ENCODE results near the gene PGD. TPM values are rescaled to one million over a fixed set of nuclear protein-coding genes. Genes with fewer than 3 reads are reported as not detected.

The PGD gene
- total RNA-seq, 1 experiment from 2014 or later, result 162 TPM

DNA sequence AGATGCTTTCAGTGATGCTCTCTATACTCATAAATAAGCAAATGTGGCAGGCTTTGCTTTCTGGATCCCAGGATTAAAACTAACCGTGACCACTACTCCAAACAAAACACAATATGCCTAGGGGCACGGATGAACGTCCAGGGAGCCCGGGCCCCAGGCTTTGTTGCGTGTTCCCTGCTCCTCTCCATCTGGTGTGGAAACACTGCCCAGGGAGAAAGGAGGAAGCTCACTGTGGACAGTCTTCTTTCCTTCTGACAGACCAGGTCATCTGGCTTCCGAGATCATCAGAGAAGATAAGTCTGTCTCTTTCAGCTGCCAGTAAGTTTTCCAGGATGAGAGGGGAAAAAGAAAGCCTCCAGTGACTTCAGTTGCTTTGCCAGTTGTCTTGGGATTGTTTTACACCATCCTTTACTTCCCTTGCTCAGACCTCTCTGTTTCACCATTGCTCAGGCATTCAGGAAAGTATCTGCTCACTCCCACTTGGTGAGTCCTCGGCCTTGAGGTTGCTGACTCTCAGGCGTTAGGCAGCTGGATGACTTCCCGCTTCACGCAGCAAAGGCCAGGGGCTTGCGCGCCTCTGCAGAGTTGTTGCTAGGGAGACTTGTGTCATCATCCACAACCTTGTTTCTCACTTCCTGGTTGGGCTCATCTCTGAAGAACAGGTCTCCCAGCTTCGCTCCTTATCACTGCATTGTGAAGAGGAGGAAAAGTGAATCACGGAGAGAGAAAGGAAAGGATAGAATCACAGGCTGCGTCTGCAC is 20.6 kb upstream of the PGD start:
- Histone ChIP-seq H3K9me3 (ENCODE audit: low read length) (no peaks in the 10 kb centered on the region), H3K9ac (ENCODE audit: low read length) (peak overlapping the region; percentile 15; the same call in 1 of the 2 replicates), H3K4me3 (ENCODE audit: low read length) (no peak overlapping the region), H3F3A (ENCODE audit: low read length, unreplicated experiment) (peaks cover 4% of the 10 kb centered on the region), H4K20me1 (ENCODE audit: low read length) (0 out of 2 replicates have a peak, but pooled peaks cover 4% of the 10 kb centered on the region), H3K4me1 (ENCODE audit: insufficient read depth, low read length) (peaks cover 35% of the 10 kb centered on the region), H3K36me3 (ENCODE audit: low read depth, low read length) (0 out of 2 replicates have a peak, but pooled peaks cover 3% of the 10 kb centered on the region), H3K27ac (ENCODE audit: low read length) (peak overlapping the region; percentile 60), H2AFZ (ENCODE audit: low read length) (no peak overlapping the region), H3K27me3 (ENCODE audit: low read length) (no peaks in the 10 kb centered on the region), H3K9me2 (replicated peaks; ENCODE audit: low read length) (no peaks in the 10 kb centered on the region), H3K79me2 (ENCODE audit: low read length) (no peaks in the 10 kb centered on the region), H3K4me2 (ENCODE audit: low read length) (peak overlapping the region; percentile 56)
- intact Hi-C loops (cut with micrococcal nuclease), result no loop called here
- ATAC-seq (peak; percentile 38), DNase-seq (peak; percentile 80)
- CTCF ChIA-PET, result interaction anchor here (0.6 to 1.3 kb wide), 2 partner anchors 48 to 168 kb away, joined by 3 read pairs; no protein-coding TSS in a partner anchor
- POLR2A ChIA-PET (ENCODE audit: unreplicated experiment), result interaction anchor here (0.6 kb wide), 1 partner anchor 20 kb away, joined by 6 read pairs; no protein-coding TSS in a partner anchor
- no TSS peak for BruUV-seq (replicated peaks)
- TF ChIP-seq EZH2 (IDR thresholded peaks at IDR 0.05; ENCODE audit: low read length, unreplicated experiment) (no peak), EZH2phosphoT487 (IDR thresholded peaks at IDR 0.05; ENCODE audit: borderline replicate concordance, low read length) (no peak)
- TF ChIP-seq, protein P1, sequence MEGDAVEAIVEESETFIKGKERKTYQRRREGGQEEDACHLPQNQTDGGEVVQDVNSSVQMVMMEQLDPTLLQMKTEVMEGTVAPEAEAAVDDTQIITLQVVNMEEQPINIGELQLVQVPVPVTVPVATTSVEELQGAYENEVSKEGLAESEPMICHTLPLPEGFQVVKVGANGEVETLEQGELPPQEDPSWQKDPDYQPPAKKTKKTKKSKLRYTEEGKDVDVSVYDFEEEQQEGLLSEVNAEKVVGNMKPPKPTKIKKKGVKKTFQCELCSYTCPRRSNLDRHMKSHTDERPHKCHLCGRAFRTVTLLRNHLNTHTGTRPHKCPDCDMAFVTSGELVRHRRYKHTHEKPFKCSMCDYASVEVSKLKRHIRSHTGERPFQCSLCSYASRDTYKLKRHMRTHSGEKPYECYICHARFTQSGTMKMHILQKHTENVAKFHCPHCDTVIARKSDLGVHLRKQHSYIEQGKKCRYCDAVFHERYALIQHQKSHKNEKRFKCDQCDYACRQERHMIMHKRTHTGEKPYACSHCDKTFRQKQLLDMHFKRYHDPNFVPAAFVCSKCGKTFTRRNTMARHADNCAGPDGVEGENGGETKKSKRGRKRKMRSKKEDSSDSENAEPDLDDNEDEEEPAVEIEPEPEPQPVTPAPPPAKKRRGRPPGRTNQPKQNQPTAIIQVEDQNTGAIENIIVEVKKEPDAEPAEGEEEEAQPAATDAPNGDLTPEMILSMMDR (conservative IDR thresholded peaks at IDR 0.05; ENCODE audit: low read depth, low read length), result no peak

DNA sequence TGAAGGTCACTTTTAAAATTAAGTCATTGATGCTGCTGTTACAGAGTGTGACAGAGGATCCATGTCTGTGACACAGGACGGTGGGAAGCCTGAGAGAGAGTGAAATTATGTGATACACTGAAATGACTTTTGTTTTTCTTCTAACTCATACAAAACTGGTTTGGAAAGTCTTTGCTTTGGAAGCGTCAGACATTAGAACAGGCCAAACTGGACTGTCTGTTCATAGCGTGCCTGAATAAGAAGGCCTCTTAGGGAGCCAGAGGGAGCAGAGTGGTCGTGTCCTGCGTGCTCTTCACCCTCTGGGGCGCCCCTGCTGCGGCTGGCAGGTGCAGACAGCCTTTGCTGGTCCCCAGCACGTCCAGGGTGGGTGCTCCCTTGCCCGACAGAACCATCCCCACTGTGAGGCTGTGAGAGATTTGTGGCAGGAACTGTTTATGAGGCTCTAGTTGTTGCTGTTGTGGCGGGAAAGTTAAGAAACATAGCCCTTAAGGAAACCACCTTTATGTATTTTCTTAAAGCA is 19.7 kb upstream of the PGD start:
- 0 out of 2 replicates have a peak, but pooled peaks cover 4% of the 10 kb centered on the region for H4K20me1 ChIP-seq (ENCODE audit: low read length)
- no peaks in the 10 kb centered on the region for H3K79me2 ChIP-seq (ENCODE audit: low read length)
- 0 out of 2 replicates have a peak, but pooled peaks cover 3% of the 10 kb centered on the region for H3K36me3 ChIP-seq (ENCODE audit: low read depth, low read length)
- DNase-seq (no peak), ATAC-seq (no peak)
- peaks cover 4% of the 10 kb centered on the region for H3F3A ChIP-seq (ENCODE audit: low read length, unreplicated experiment)
- intact Hi-C loops (cut with micrococcal nuclease), result no loop called here
- ChIA-PET POLR2A (ENCODE audit: unreplicated experiment) (no interaction called here), CTCF (no interaction called here)
- no peak overlapping the region for H2AFZ ChIP-seq (ENCODE audit: low read length)
- no TSS peak for BruUV-seq (replicated peaks)
- peak overlapping the region; percentile 60 for H3K27ac ChIP-seq (ENCODE audit: low read length)
- no peaks in the 10 kb centered on the region for H3K27me3 ChIP-seq (ENCODE audit: low read length)
- H3K4me1 ChIP-seq (ENCODE audit: insufficient read depth, low read length), result peaks cover 35% of the 10 kb centered on the region
- H3K9me3 ChIP-seq (ENCODE audit: low read length), result no peaks in the 10 kb centered on the region
- H3K4me2 ChIP-seq (ENCODE audit: low read length), result peak overlapping the region; percentile 56
- H3K4me3 ChIP-seq (ENCODE audit: low read length), result no peak overlapping the region
- H3K9me2 ChIP-seq (replicated peaks; ENCODE audit: low read length), result no peaks in the 10 kb centered on the region
- no peak overlapping the region for H3K9ac ChIP-seq (ENCODE audit: low read length)
- no peak for TF ChIP-seq EZH2 (IDR thresholded peaks at IDR 0.05; ENCODE audit: low read length, unreplicated experiment)
- TF ChIP-seq EZH2phosphoT487 (IDR thresholded peaks at IDR 0.05; ENCODE audit: borderline replicate concordance, low read length), result no peak
- TF ChIP-seq, protein P1 (conservative IDR thresholded peaks at IDR 0.05; ENCODE audit: low read depth, low read length), result no peak

DNA sequence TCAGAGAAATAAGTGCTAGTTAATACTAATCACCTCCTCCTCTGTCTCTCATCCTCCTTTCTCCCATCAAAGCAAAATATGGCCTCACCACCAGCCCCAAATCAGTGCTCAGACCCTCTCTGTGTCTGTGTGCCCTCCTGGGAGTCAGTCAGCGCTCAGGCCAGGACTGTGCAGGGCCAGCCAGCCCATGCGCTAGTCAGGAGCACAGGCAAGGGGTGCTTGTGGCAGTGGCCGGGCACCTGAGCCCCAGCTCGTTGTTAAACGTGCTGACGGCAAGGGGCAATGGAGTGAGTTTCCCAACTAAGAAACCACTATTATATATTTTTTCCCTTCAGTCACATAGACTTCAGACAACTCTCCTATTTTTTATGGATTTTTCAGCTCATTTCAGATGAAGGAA is 19.2 kb upstream of the PGD start:
- no peak for DNase-seq
- TF ChIP-seq EZH2phosphoT487 (IDR thresholded peaks at IDR 0.05; ENCODE audit: borderline replicate concordance, low read length), result no peak
- no peak for TF ChIP-seq EZH2 (IDR thresholded peaks at IDR 0.05; ENCODE audit: low read length, unreplicated experiment)
- TF ChIP-seq, protein P1 (conservative IDR thresholded peaks at IDR 0.05; ENCODE audit: low read depth, low read length), result no peak
- no peak overlapping the region for H3K27ac ChIP-seq (ENCODE audit: low read length)
- ATAC-seq, result no peak
- no peaks in the 10 kb centered on the region for H3K79me2 ChIP-seq (ENCODE audit: low read length)
- no peak overlapping the region for H3K9ac ChIP-seq (ENCODE audit: low read length)
- H3K4me2 ChIP-seq (ENCODE audit: low read length), result no peak overlapping the region
- no TSS peak for BruUV-seq (replicated peaks)
- no peaks in the 10 kb centered on the region for H3K27me3 ChIP-seq (ENCODE audit: low read length)
- intact Hi-C loops (cut with micrococcal nuclease), result no loop called here
- 0 out of 2 replicates have a peak, but pooled peaks cover under 1% of the 10 kb centered on the region for H3K36me3 ChIP-seq (ENCODE audit: low read depth, low read length)
- no peaks in the 10 kb centered on the region for H3K9me3 ChIP-seq (ENCODE audit: low read length)
- 0 out of 2 replicates have a peak, but pooled peaks cover 4% of the 10 kb centered on the region for H4K20me1 ChIP-seq (ENCODE audit: low read length)
- no peak overlapping the region for H2AFZ ChIP-seq (ENCODE audit: low read length)
- POLR2A ChIA-PET (ENCODE audit: unreplicated experiment), result no interaction called here
- peaks cover 35% of the 10 kb centered on the region for H3K4me1 ChIP-seq (ENCODE audit: insufficient read depth, low read length)
- CTCF ChIA-PET, result no interaction called here
- H3F3A ChIP-seq (ENCODE audit: low read length, unreplicated experiment), result peaks cover 4% of the 10 kb centered on the region
- no peak overlapping the region for H3K4me3 ChIP-seq (ENCODE audit: low read length)
- no peaks in the 10 kb centered on the region for H3K9me2 ChIP-seq (replicated peaks; ENCODE audit: low read length)
